IMR-90 (cell line): ENCODE results near the gene PCDHGB7. TPM values are rescaled to one million over a fixed set of nuclear protein-coding genes. Genes with fewer than 3 reads are reported as not detected.

Experiments
- ATAC-seq: fragments of 200-7000 bp; cut with Tn5 transposase; 2 replicates; pipeline ENCODE4 v1.9.1; 2020; ENCODE audit warnings: low read depth, mild to moderate bottlenecking, moderate library complexity
- BruUV-seq: library from RNA; stranded (reverse); fragments of 400-500 nt; replicated peaks from 2 replicates; lab custom pipeline; 2021; lab: Mats Ljungman, UMichigan
- CTCF ChIA-PET: fragments of 300-600 bp; formaldehyde crosslinking; extraction: SDS; loops from one replicate; lab custom pipeline; 2021; ENCODE audit warnings: antibody characterized with exemption; lab: Yijun Ruan, JAX
- POLR2A ChIA-PET: fragments of 300-600 bp; sonication (Branson Sonifier 250); formaldehyde crosslinking; loops from one replicate; lab custom pipeline; 2022; ENCODE audit warnings: antibody characterized with exemption; ENCODE audit not compliant: unreplicated experiment; lab: Charles Lee
- DNase-seq: peaks from one replicate; pipeline ENCODE4 v3.0.0; 2013
- H2AFZ ChIP-seq: replicated peaks from 2 replicates; pipeline ENCODE3; 2013; ENCODE audit warnings: low read length, mild to moderate bottlenecking; ENCODE audit not compliant: poor library complexity
- H2AK5ac ChIP-seq: 2 replicates; pipeline ENCODE4 v1.6.1; 2013; ENCODE audit warnings: low read depth, low read length, inconsistent platforms
- H2AK9ac ChIP-seq: replicated peaks from 2 replicates; pipeline ENCODE3; 2013; ENCODE audit warnings: mild to moderate bottlenecking, low read depth, low read length, moderate library complexity; ENCODE audit not compliant: poor library complexity
- H2BK120ac ChIP-seq: 2 replicates; pipeline ENCODE4 v1.6.1; 2013; ENCODE audit warnings: low read depth, low read length, inconsistent platforms
- H2BK15ac ChIP-seq: 3 replicates; pipeline ENCODE4 v1.6.1; 2013; ENCODE audit warnings: low read depth, low read length, inconsistent platforms
- H2BK20ac ChIP-seq: 2 replicates; pipeline ENCODE4 v1.6.1; 2013; ENCODE audit warnings: low read depth, mild to moderate bottlenecking, inconsistent platforms, low read length, moderate library complexity
- H2BK5ac ChIP-seq: 2 replicates; pipeline ENCODE4 v1.6.1; 2013; ENCODE audit warnings: mild to moderate bottlenecking, low read depth, low read length, inconsistent platforms; ENCODE audit not compliant: poor library complexity, severe bottlenecking
- H3K14ac ChIP-seq: replicated peaks from 2 replicates; pipeline ENCODE4 v1.6.1; 2013; ENCODE audit warnings: low read depth, low read length, inconsistent platforms
- H3K18ac ChIP-seq: 2 replicates; pipeline ENCODE4 v1.6.1; 2013; ENCODE audit warnings: low read depth, low read length, control low read depth
- H3K23ac ChIP-seq: 2 replicates; pipeline ENCODE4 v1.6.1; 2013; ENCODE audit warnings: low read depth, low read length, inconsistent platforms
- H3K27ac ChIP-seq: 2 replicates; pipeline ENCODE4 v1.5.1; 2013; ENCODE audit warnings: mild to moderate bottlenecking, control low read depth, low read length; ENCODE audit not compliant: insufficient read depth
- H3K27me3 ChIP-seq: 2 replicates; pipeline ENCODE4 v1.6.1; 2013; ENCODE audit warnings: low read length; ENCODE audit not compliant: control insufficient read depth, insufficient read depth
- H3K36me3 ChIP-seq: 2 replicates; pipeline ENCODE4 v1.6.1; 2013; ENCODE audit warnings: low read length, mixed read lengths; ENCODE audit not compliant: control insufficient read depth, insufficient read depth
- H3K4ac ChIP-seq: 2 replicates; pipeline ENCODE4 v1.6.1; 2013; ENCODE audit warnings: low read depth, low read length, inconsistent platforms
- H3K4me1 ChIP-seq: 2 replicates; pipeline ENCODE4 v1.6.1; 2013; ENCODE audit warnings: low read length, mixed read lengths; ENCODE audit not compliant: control insufficient read depth, insufficient read depth
- H3K4me2 ChIP-seq: 2 replicates; pipeline ENCODE4 v1.6.1; 2013; ENCODE audit warnings: low read depth, mild to moderate bottlenecking, control low read depth, low read length, moderate library complexity
- H3K4me3 ChIP-seq: 2 replicates; pipeline ENCODE4 v1.5.1; 2013; ENCODE audit warnings: low read depth, mild to moderate bottlenecking, control low read depth, low read length, moderate library complexity; ENCODE audit not compliant: insufficient read depth
- H3K56ac ChIP-seq: 2 replicates; pipeline ENCODE4 v1.6.1; 2013; ENCODE audit warnings: low read length, inconsistent platforms; ENCODE audit not compliant: insufficient read depth; ENCODE audit errors: extremely low read depth
- H3K79me1 ChIP-seq, 2 experiments: 2 replicates each; pipeline ENCODE4 v1.6.1; 2013; ENCODE audit warnings: low read length in 2 of 2, inconsistent platforms in 1 of 2, low read depth in 1 of 2
- H3K9ac ChIP-seq: 2 replicates; pipeline ENCODE4 v1.6.1; 2013; ENCODE audit warnings: low read depth, low read length, control low read depth
- H3K9me1 ChIP-seq: 2 replicates; pipeline ENCODE4 v1.6.1; 2013; ENCODE audit warnings: low read length, inconsistent platforms; ENCODE audit not compliant: insufficient read depth
- H3K9me3 ChIP-seq: 2 replicates; pipeline ENCODE4 v1.6.1; 2013; ENCODE audit warnings: low read length; ENCODE audit not compliant: control insufficient read depth, insufficient read depth
- H4K20me1 ChIP-seq: 2 replicates; pipeline ENCODE4 v1.6.1; 2013; ENCODE audit warnings: low read length, inconsistent platforms; ENCODE audit not compliant: insufficient read depth
- H4K5ac ChIP-seq: 2 replicates; pipeline ENCODE4 v1.6.1; 2013; ENCODE audit warnings: mild to moderate bottlenecking, low read depth, low read length, control low read depth
- H4K8ac ChIP-seq, 2 experiments: 2 replicates each; pipeline ENCODE4 v1.6.1; 2013; ENCODE audit warnings: low read depth in 2 of 2, low read length in 2 of 2, control low read depth in 1 of 2, inconsistent platforms in 1 of 2
- H4K91ac ChIP-seq: 2 replicates; pipeline ENCODE4 v1.6.1; 2013; ENCODE audit warnings: low read depth, low read length, inconsistent platforms; ENCODE audit not compliant: insufficient read depth
- BHLHE40 ChIP-seq: fragments of 150-350 bp; IDR thresholded peaks from 2 replicates; pipeline ENCODE4 v1.6.1; 2016; ENCODE audit warnings: mild to moderate bottlenecking, low read depth, low read length
- CHD1 ChIP-seq: IDR thresholded peaks from 2 replicates; pipeline ENCODE4 v1.6.1; 2012; ENCODE audit warnings: low read depth, low read length, improper control_type of control experiment
- CTCF ChIP-seq: conservative IDR thresholded peaks from 2 replicates; pipeline ENCODE4 v1.5.1; 2012; ENCODE audit warnings: mild to moderate bottlenecking, low read depth, low read length, improper control_type of control experiment
- ELK1 ChIP-seq: fragments of 150-350 bp; IDR thresholded peaks from 2 replicates; pipeline ENCODE4 v1.6.1; 2016; ENCODE audit warnings: low read depth, mild to moderate bottlenecking, low read length, moderate library complexity, borderline replicate concordance
- FOS ChIP-seq: fragments of 150-350 bp; IDR thresholded peaks from 2 replicates; pipeline ENCODE4 v1.6.1; 2016; ENCODE audit warnings: low read depth, low read length
- MAFK ChIP-seq: IDR thresholded peaks from 2 replicates; pipeline ENCODE4 v1.6.1; 2012; ENCODE audit warnings: low read depth, low read length, improper control_type of control experiment
- MAZ ChIP-seq: IDR thresholded peaks from 2 replicates; pipeline ENCODE4 v1.6.1; 2012; ENCODE audit warnings: low read depth, mild to moderate bottlenecking, low read length, improper control_type of control experiment, moderate library complexity, borderline replicate concordance
- MXI1 ChIP-seq: IDR thresholded peaks from 2 replicates; pipeline ENCODE4 v1.6.1; 2012; ENCODE audit warnings: low read depth, mild to moderate bottlenecking, low read length, moderate library complexity, borderline replicate concordance
- NFE2L2 ChIP-seq: fragments of 150-350 bp; IDR thresholded peaks from 2 replicates; pipeline ENCODE4 v1.6.1; 2016; ENCODE audit warnings: low read depth, mild to moderate bottlenecking, low read length
- POLR2A ChIP-seq: IDR thresholded peaks from 2 replicates; pipeline ENCODE4 v1.6.1; 2012; ENCODE audit warnings: mild to moderate bottlenecking, low read depth, low read length
- RAD21 ChIP-seq: IDR thresholded peaks from 2 replicates; pipeline ENCODE4 v1.6.1; 2012; ENCODE audit warnings: low read length, improper control_type of control experiment
- RCOR1 ChIP-seq: IDR thresholded peaks from 2 replicates; pipeline ENCODE4 v1.6.1; 2012; ENCODE audit warnings: mild to moderate bottlenecking, low read length, improper control_type of control experiment; ENCODE audit not compliant: insufficient replicate concordance
- RFX5 ChIP-seq: IDR thresholded peaks from 2 replicates; pipeline ENCODE4 v1.8.0; 2012; ENCODE audit warnings: low read depth, mild to moderate bottlenecking, low read length, moderate library complexity
- SMC3 ChIP-seq: fragments of 150-350 bp; IDR thresholded peaks from 2 replicates; pipeline ENCODE4 v1.6.1; 2016; ENCODE audit warnings: low read depth, mild to moderate bottlenecking, antibody characterized with exemption, low read length, moderate library complexity
- USF2 ChIP-seq: fragments of 150-350 bp; IDR thresholded peaks from 2 replicates; pipeline ENCODE4 v1.6.1; 2017; ENCODE audit warnings: mild to moderate bottlenecking, antibody characterized with exemption, low read length, low read depth
- WGBS, 2 experiments: methylation state at CpG; one replicate each; pipeline versions ENCODE4 v1.1.5 to v1.1.7; 2013; ENCODE audit warnings: missing lambda C conversion rate in 2 of 2; ENCODE audit not compliant: insufficient read length in 1 of 2; ENCODE audit errors: extremely low coverage in 2 of 2; 5-methylcytosine and 5-hydroxymethylcytosine counted together
- dilution Hi-C: fragments of 300-500 bp; cut with HindIII; formaldehyde crosslinking; loops from one replicate; pipeline ENCODE4 v1.14.3; 2018; ENCODE audit warnings: low sequenced_read_pairs; ENCODE audit not compliant: unreplicated experiment
- in situ Hi-C: fragments of 300-500 bp; cut with MboI; formaldehyde crosslinking; loops from 3 replicates; pipeline ENCODE4 v1.14.3; 2019; ENCODE audit warnings: low sequenced_read_pairs, inconsistent platforms, mixed read lengths
- intact Hi-C: fragments of 100-400 bp; cut with micrococcal nuclease; formaldehyde crosslinking; loops from 2 replicates; pipeline ENCODE4 v1.10.0; 2022
- polyA plus RNA-seq, 3 experiments: library from polyadenylated mRNA; depleted of rRNA; stranded (reverse); fragments of >200 nt; gene quantifications; 2 replicates each; pipeline ENCODE4 v1.2.3, GENCODE V29; 2012; ENCODE audit warnings: low replicate concordance in 1 of 3
- total RNA-seq: library from RNA; depleted of rRNA; stranded (reverse); fragments of >200 nt; gene quantifications from 2 replicates; pipeline ENCODE4 v1.2.3, GENCODE V29; 2012

Gene PCDHGB7
- total and polyA plus RNA-seq, 2 of the 4 experiments (the other 2 are of a cell fraction), result 6.3 to 8.1 TPM

- Histone ChIP-seq H3K9me3 (peaks cover 10% of the 10 kb centered on the region; the same call in 1 of the 2 replicates), H3K4me1 (peaks cover 2% of the 10 kb centered on the region; the same call in 1 of the 2 replicates), H3K4me2 (no peak overlapping the region), H3K4ac (no peak overlapping the region), H2BK15ac (no peak overlapping the region), H2AK5ac (no peak overlapping the region), H3K9me1 (no peaks in the 10 kb centered on the region), H2BK20ac (no peak overlapping the region), H3K79me1 (peaks cover 24 to 30% of the 10 kb centered on the region in 2 experiments), H4K20me1 (no peaks in the 10 kb centered on the region), H3K4me3 (no peak overlapping the region), H4K5ac (no peak overlapping the region), H3K18ac (no peak overlapping the region), H3K36me3 (peaks cover 11% of the 10 kb centered on the region), H3K23ac (no peak overlapping the region), H3K27ac (no peak overlapping the region), H3K9ac (no peak overlapping the region), H2BK120ac (no peak overlapping the region), H4K8ac (no peak overlapping the region), H3K27me3 (no peaks in the 10 kb centered on the region), H2BK5ac (no peak overlapping the region), H4K91ac (no peak overlapping the region), H2AK9ac (no peak overlapping the region), H3K14ac (no peak overlapping the region), H3K56ac (no peak overlapping the region), H2AFZ (no peak overlapping the region)
- ChIA-PET CTCF (interaction anchor here (0.6 kb wide), 2 partner anchors 72 to 118 kb away, joined by 3 to 5 read pairs; no protein-coding TSS in a partner anchor), POLR2A (no interaction called here)
- intact Hi-C loops (no loop called here), dilution Hi-C loops (no loop called here), in situ Hi-C loops (no loop called here)
- 76% methylated on average over 3 of the region's 10 CpGs; no CpG with 5 or more reads in 1 of the 2 experiments for WGBS, 2 experiments
- ATAC-seq, result no peak
- no peak for DNase-seq
- no TSS peak for BruUV-seq
- TF ChIP-seq CTCF (no peak), NFE2L2 (no peak), MAZ (no peak), ELK1 (no peak), BHLHE40 (no peak), POLR2A (no peak), USF2 (no peak), FOS (no peak), RAD21 (no peak), RFX5 (no peak), MAFK (no peak), SMC3 (no peak), MXI1 (no peak), CHD1 (no peak), RCOR1 (no peak)
Observed at GRCh38 chr5:141439411-141440141, 22.1 kb downstream of the PCDHGB7 start.
